Caki2 (cell line): ENCODE results near the gene PKD2L1. TPM values are rescaled to one million over a fixed set of nuclear protein-coding genes. Genes with fewer than 3 reads are reported as not detected.
A peak's percentile ranks its signal among the peaks of the same experiment; 100 is the strongest.
"Not testable (repeated sequence)": the region's sequence is repeated elsewhere in the genome, so short reads cannot be mapped to it uniquely, and the experiment has no call there.

Experiments used
- DNase-seq: peaks from one replicate; pipeline ENCODE4 v3.0.0-alpha.2; 2015; ENCODE audit warnings: low read depth
- in situ Hi-C: cut with HindIII; loops from 2 replicates; pipeline ENCODE4 v1.10.0; 2016; ENCODE audit warnings: low sequenced_read_pairs, low pct_unique_long_range_greater_than_20kb, mixed read lengths
- total RNA-seq: library from RNA; depleted of rRNA; stranded (reverse); fragments of >200 nt; shearing (Covaris generic); gene quantifications from 2 replicates; pipeline ENCODE4 v1.2.3, GENCODE V29; 2014; ENCODE audit warnings: low replicate concordance; rRNA removed

The PKD2L1 gene
- not detected in 2 replicates for total RNA-seq

- DNase-seq, result no peak
- in situ Hi-C loops, result loop anchor here (25.0 kb wide), 1 partner anchor 107 kb away; no protein-coding TSS in a partner anchor
These were observed at the start of gene PKD2L1 for GRCh38 chr10:100330079-100330478. PKD2L1 (minus strand) TSS chr10:100330228; CDS start chr10:100330103, 125 bp downstream.

GRCh38 chr10:100377830-100378229 lies 47.8 kb upstream of the PKD2L1 start:
- DNase-seq, result no peak

GRCh38 chr10:100376656-100377055 lies 46.6 kb upstream of the PKD2L1 start:
- DNase-seq, in situ Hi-C loops: not testable (repeated sequence)

More at GRCh38 chr10:100377830-100378229, 47.8 kb upstream of the PKD2L1 start:
- in situ Hi-C loops, result no loop called here

GRCh38 chr10:100374677-100375353 lies 44.8 kb upstream of the PKD2L1 start:
- in situ Hi-C loops, DNase-seq: not testable (repeated sequence)

GRCh38 chr10:100374200-100374655 lies 44.2 kb upstream of the PKD2L1 start:
- no peak for DNase-seq
- in situ Hi-C loops, result no loop called here

- in situ Hi-C loops, result no loop called here
- peak; percentile 100 for DNase-seq
These were observed 43.5 kb upstream of the PKD2L1 start for GRCh38 chr10:100373298-100374199.

GRCh38 chr10:100372415-100373297 lies 42.6 kb upstream of the PKD2L1 start:
- no peak for DNase-seq
- in situ Hi-C loops, result no loop called here

- no peak for DNase-seq
- in situ Hi-C loops, result no loop called here
These were observed 41.5 kb upstream of the PKD2L1 start for GRCh38 chr10:100371482-100372027.

GRCh38 chr10:100370714-100371481 lies 40.9 kb upstream of the PKD2L1 start:
- DNase-seq, result peak; percentile 90
- in situ Hi-C loops, result no loop called here

- no peak for DNase-seq
- in situ Hi-C loops, result no loop called here
These were observed 38.7 kb upstream of the PKD2L1 start for GRCh38 chr10:100368721-100369120.

- in situ Hi-C loops, result no loop called here
- DNase-seq, result peak; percentile 96
These were observed 34.8 kb upstream of the PKD2L1 start for GRCh38 chr10:100364735-100365391.

GRCh38 chr10:100364175-100364574 lies 34.1 kb upstream of the PKD2L1 start:
- no peak for DNase-seq
- in situ Hi-C loops, result no loop called here

- DNase-seq, result peak; percentile 15
- in situ Hi-C loops, result no loop called here
These were observed 32.8 kb upstream of the PKD2L1 start for GRCh38 chr10:100362570-100363496.

- in situ Hi-C loops, result no loop called here
- no peak for DNase-seq
These were observed 30.2 kb upstream of the PKD2L1 start for GRCh38 chr10:100360234-100360633.

- peak; percentile 30 for DNase-seq
- in situ Hi-C loops, result no loop called here
These were observed 29.6 kb upstream of the PKD2L1 start for GRCh38 chr10:100359529-100360150.
